OCI-LY3 (cell line): ENCODE measurements around the gene PCNX2.

Experiments
- H2AFZ ChIP-seq: fragments of 200-600, 300-600 bp; shearing (Covaris generic); 2 replicates; pipeline ENCODE4 v1.6.0; 2014; ENCODE audit warnings: antibody characterized with exemption, low read depth, low read length
- H3K27ac ChIP-seq: fragments of 200-600, 300-600 bp; sonication (generic); 2 replicates; pipeline ENCODE4 v1.5.1; 2014; ENCODE audit warnings: mild to moderate bottlenecking, low read length, moderate library complexity, mixed read lengths
- H3K27me3 ChIP-seq: fragments of 200-600, 300-600 bp; sonication (generic); 2 replicates; pipeline ENCODE4 v1.6.1; 2014; ENCODE audit warnings: low read depth, low read length, mixed read lengths
- H3K36me3 ChIP-seq: fragments of 200-600, 300-600 bp; sonication (generic); replicated peaks from 2 replicates; pipeline ENCODE3; 2014; ENCODE audit warnings: low read depth, low read length, mixed read lengths
- H3K4me1 ChIP-seq: fragments of 300-600, 200-600 bp; sonication (generic); 2 replicates; pipeline ENCODE4 v1.6.1; 2014; ENCODE audit warnings: low read length, mixed read lengths
- H3K4me2 ChIP-seq: fragments of 200-600, 300-600 bp; sonication (generic); 2 replicates; pipeline ENCODE4 v1.6.1; 2014; ENCODE audit warnings: low read length, mixed read lengths
- H3K4me3 ChIP-seq: fragments of 300-600, 200-600 bp; sonication (generic); 2 replicates; pipeline ENCODE4 v1.5.1; 2014; ENCODE audit warnings: antibody characterized with exemption, mild to moderate bottlenecking, low read length, moderate library complexity
- H3K79me2 ChIP-seq: fragments of 300-600, 200-600 bp; shearing (Covaris generic); 2 replicates; pipeline ENCODE4 v1.6.1; 2014; ENCODE audit warnings: mild to moderate bottlenecking, low read length, mixed read lengths
- H3K9ac ChIP-seq: fragments of 300-600, 200-600 bp; shearing (Covaris generic); 2 replicates; pipeline ENCODE4 v1.6.0; 2014; ENCODE audit warnings: mild to moderate bottlenecking, low read length, moderate library complexity
- H3K9me3 ChIP-seq: fragments of 200-600, 300-600 bp; shearing (Covaris generic); 2 replicates; pipeline ENCODE4 v1.6.1; 2014; ENCODE audit warnings: low read length, mixed read lengths; ENCODE audit not compliant: insufficient read depth
- H4K20me1 ChIP-seq: fragments of 200-600, 300-600 bp; sonication (generic); 2 replicates; pipeline ENCODE4 v1.6.1; 2016; ENCODE audit warnings: low read length, mixed read lengths; ENCODE audit not compliant: insufficient read depth
- CTCF ChIP-seq: fragments of 200-600, 300-600 bp; sonication (generic); IDR thresholded peaks from 2 replicates; pipeline ENCODE4 v1.5.1; 2014; ENCODE audit warnings: antibody characterized with exemption, low read length, low read depth
- EZH2phosphoT487 ChIP-seq: fragments of 200-600 bp; shearing (Covaris generic); IDR thresholded peaks from 2 replicates; pipeline ENCODE4 v1.6.1; 2018; ENCODE audit warnings: antibody characterized with exemption, mixed run types, low read depth

Gene PCNX2

GRCh38 chr1:232951180-232951579 is 344.3 kb downstream of the PCNX2 start:
- peak overlapping the region; percentile 92 for H2AFZ ChIP-seq

GRCh38 chr1:232950197-232951176 is 345.0 kb downstream of the PCNX2 start, which contains the start of gene NTPCR:
Gene NTPCR (plus strand): TSS chr1:232950611. CDS start chr1:232950711, 100 bp downstream.
- peak within 1 kb of the TSS; percentile 91 for H3K4me2 ChIP-seq
- peaks cover 29% of the 10 kb centered on the region for H3K79me2 ChIP-seq
- no peaks in the 10 kb centered on the region for H4K20me1 ChIP-seq
- H2AFZ ChIP-seq = peak within 1 kb of the TSS; percentile 94
- TF ChIP-seq CTCF (no peak), EZH2phosphoT487 (no peak)
- H3K4me3 ChIP-seq = peak within 1 kb of the TSS; percentile 94
- H3K9ac ChIP-seq = peak within 1 kb of the TSS; percentile 89
- no peaks in the 10 kb centered on the region for H3K27me3 ChIP-seq
- H3K9me3 ChIP-seq = no peaks in the 10 kb centered on the region
- H3K27ac ChIP-seq = peak within 1 kb of the TSS; percentile 42
- H3K4me1 ChIP-seq = peaks cover 19% of the 10 kb centered on the region
- peaks cover 3% of the 10 kb centered on the region for H3K36me3 ChIP-seq

More at GRCh38 chr1:232951180-232951579, 344.3 kb downstream of the PCNX2 start:
- Histone ChIP-seq H3K79me2 (peaks cover 29% of the 10 kb centered on the region), H3K4me1 (peaks cover 19% of the 10 kb centered on the region), H3K9me3 (no peaks in the 10 kb centered on the region), H4K20me1 (no peaks in the 10 kb centered on the region), H3K27ac (no peak overlapping the region), H3K4me2 (peak overlapping the region; percentile 91), H3K27me3 (no peaks in the 10 kb centered on the region), H3K36me3 (peaks cover 6% of the 10 kb centered on the region), H3K4me3 (peak overlapping the region; percentile 94), H3K9ac (peak overlapping the region; percentile 89)
- TF ChIP-seq EZH2phosphoT487 (no peak), CTCF (no peak)

GRCh38 chr1:232949636-232950196 is 345.8 kb downstream of the PCNX2 start:
- peaks cover 3% of the 10 kb centered on the region for H3K36me3 ChIP-seq
- H3K27me3 ChIP-seq = no peaks in the 10 kb centered on the region
- peak overlapping the region; percentile 42 for H3K27ac ChIP-seq
- peak overlapping the region; percentile 94 for H2AFZ ChIP-seq
- H3K4me2 ChIP-seq = peak overlapping the region; percentile 91
- no peaks in the 10 kb centered on the region for H4K20me1 ChIP-seq
- H3K4me1 ChIP-seq = peaks cover 19% of the 10 kb centered on the region
- peak overlapping the region; percentile 94 for H3K4me3 ChIP-seq
- TF ChIP-seq EZH2phosphoT487 (no peak), CTCF (no peak)
- H3K9me3 ChIP-seq = no peaks in the 10 kb centered on the region
- peaks cover 29% of the 10 kb centered on the region for H3K79me2 ChIP-seq
- peak overlapping the region; percentile 89 for H3K9ac ChIP-seq

GRCh38 chr1:232944347-232944746 is 351.2 kb downstream of the PCNX2 start:
- no peaks in the 10 kb centered on the region for H3K79me2 ChIP-seq
- H3K4me3 ChIP-seq = no peak overlapping the region
- peaks cover 11% of the 10 kb centered on the region for H3K4me1 ChIP-seq
- no peaks in the 10 kb centered on the region for H3K27me3 ChIP-seq
- H3K27ac ChIP-seq = no peak overlapping the region
- no peaks in the 10 kb centered on the region for H3K9me3 ChIP-seq
- no peak overlapping the region for H3K9ac ChIP-seq
- H3K4me2 ChIP-seq = peak overlapping the region; percentile 4; the same call in 1 of the 2 replicates
- H3K36me3 ChIP-seq = no peaks in the 10 kb centered on the region
- no peaks in the 10 kb centered on the region for H4K20me1 ChIP-seq
- H2AFZ ChIP-seq = peak overlapping the region; percentile 42
- TF ChIP-seq CTCF (no peak), EZH2phosphoT487 (no peak)
